HEK293 (cell line): ENCODE data around the gene ARHGAP26.

Experiments used
- PRDM2 ChIP-seq: fragments of 450-650 bp; formaldehyde crosslinking; IDR thresholded peaks from 2 replicates; pipeline ENCODE4 v1.5.1; 2016; ENCODE audit warnings: missing biosample characterization, missing genetic modification characterization, borderline replicate concordance
- SP3 ChIP-seq: fragments of 450-650 bp; formaldehyde crosslinking; IDR thresholded peaks from 2 replicates; pipeline ENCODE4 v1.5.1; 2016; ENCODE audit warnings: missing biosample characterization, missing genetic modification characterization
- YY1 ChIP-seq: fragments of 450-650 bp; formaldehyde crosslinking; IDR thresholded peaks from 2 replicates; pipeline ENCODE4 v1.5.1; 2018; ENCODE audit warnings: missing biosample characterization, missing genetic modification characterization
- ZFP3 ChIP-seq: fragments of 450-650 bp; formaldehyde crosslinking; IDR thresholded peaks from 2 replicates; pipeline ENCODE4 v1.5.1; 2016; ENCODE audit warnings: low read depth, missing biosample characterization, missing genetic modification characterization
- ZIC2 ChIP-seq: fragments of 450-650 bp; formaldehyde crosslinking; IDR thresholded peaks from 2 replicates; pipeline ENCODE4 v1.5.1; 2016; ENCODE audit warnings: missing biosample characterization, missing genetic modification characterization
- ZNF184 ChIP-seq: fragments of 450-650 bp; IDR thresholded peaks from 2 replicates; pipeline ENCODE4 v1.5.1; 2018; ENCODE audit warnings: missing biosample characterization, mild to moderate bottlenecking, missing genetic modification characterization
- ZNF341 ChIP-seq: fragments of 450-650 bp; formaldehyde crosslinking; IDR thresholded peaks from 2 replicates; pipeline ENCODE4; 2016; ENCODE audit warnings: low read depth, missing biosample characterization, missing genetic modification characterization
- ZNF707 ChIP-seq: fragments of 450-650 bp; formaldehyde crosslinking; IDR thresholded peaks from 2 replicates; pipeline ENCODE4 v1.5.1; 2016; ENCODE audit warnings: missing biosample characterization, missing genetic modification characterization
- ZNF830 ChIP-seq: fragments of 450-650 bp; IDR thresholded peaks from 2 replicates; pipeline ENCODE4 v1.5.0; 2018; ENCODE audit warnings: missing biosample characterization, missing genetic modification characterization, low read depth, mild to moderate bottlenecking, moderate library complexity
- ZNF837 ChIP-seq: fragments of 450-650 bp; formaldehyde crosslinking; IDR thresholded peaks from 2 replicates; pipeline ENCODE4 v1.5.1; 2016; ENCODE audit warnings: missing biosample characterization, missing genetic modification characterization
- TF ChIP-seq, protein P1 (sequence below): fragments of 450-650 bp; formaldehyde crosslinking; IDR thresholded peaks from 2 replicates; pipeline ENCODE4 v1.5.1; 2016; ENCODE audit warnings: missing biosample characterization, missing genetic modification characterization
- TF ChIP-seq, protein P2 (sequence below): fragments of 450-650 bp; formaldehyde crosslinking; IDR thresholded peaks from 2 replicates; pipeline ENCODE4 v1.5.1; 2016; ENCODE audit warnings: missing biosample characterization, missing genetic modification characterization
- TF ChIP-seq, protein P3 (sequence below): fragments of 450-650 bp; formaldehyde crosslinking; IDR thresholded peaks from 2 replicates; pipeline ENCODE4 v1.5.1; 2016; ENCODE audit warnings: missing biosample characterization, missing genetic modification characterization

- no peak for TF ChIP-seq ZIC2 (tag by site-specific recombination)
- TF ChIP-seq YY1 (tag by site-specific recombination), result no peak
- TF ChIP-seq, protein P1, sequence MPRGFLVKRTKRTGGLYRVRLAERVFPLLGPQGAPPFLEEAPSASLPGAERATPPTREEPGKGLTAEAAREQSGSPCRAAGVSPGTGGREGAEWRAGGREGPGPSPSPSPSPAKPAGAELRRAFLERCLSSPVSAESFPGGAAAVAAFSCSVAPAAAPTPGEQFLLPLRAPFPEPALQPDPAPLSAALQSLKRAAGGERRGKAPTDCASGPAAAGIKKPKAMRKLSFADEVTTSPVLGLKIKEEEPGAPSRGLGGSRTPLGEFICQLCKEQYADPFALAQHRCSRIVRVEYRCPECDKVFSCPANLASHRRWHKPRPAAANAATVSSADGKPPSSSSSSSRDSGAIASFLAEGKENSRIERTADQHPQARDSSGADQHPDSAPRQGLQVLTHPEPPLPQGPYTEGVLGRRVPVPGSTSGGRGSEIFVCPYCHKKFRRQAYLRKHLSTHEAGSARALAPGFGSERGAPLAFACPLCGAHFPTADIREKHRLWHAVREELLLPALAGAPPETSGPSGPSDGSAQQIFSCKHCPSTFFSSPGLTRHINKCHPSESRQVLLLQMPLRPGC, result no peak
- no peak for TF ChIP-seq ZNF184 (tag by site-specific recombination)
- TF ChIP-seq ZNF837 (tag by site-specific recombination), result no peak
- TF ChIP-seq, protein P2, sequence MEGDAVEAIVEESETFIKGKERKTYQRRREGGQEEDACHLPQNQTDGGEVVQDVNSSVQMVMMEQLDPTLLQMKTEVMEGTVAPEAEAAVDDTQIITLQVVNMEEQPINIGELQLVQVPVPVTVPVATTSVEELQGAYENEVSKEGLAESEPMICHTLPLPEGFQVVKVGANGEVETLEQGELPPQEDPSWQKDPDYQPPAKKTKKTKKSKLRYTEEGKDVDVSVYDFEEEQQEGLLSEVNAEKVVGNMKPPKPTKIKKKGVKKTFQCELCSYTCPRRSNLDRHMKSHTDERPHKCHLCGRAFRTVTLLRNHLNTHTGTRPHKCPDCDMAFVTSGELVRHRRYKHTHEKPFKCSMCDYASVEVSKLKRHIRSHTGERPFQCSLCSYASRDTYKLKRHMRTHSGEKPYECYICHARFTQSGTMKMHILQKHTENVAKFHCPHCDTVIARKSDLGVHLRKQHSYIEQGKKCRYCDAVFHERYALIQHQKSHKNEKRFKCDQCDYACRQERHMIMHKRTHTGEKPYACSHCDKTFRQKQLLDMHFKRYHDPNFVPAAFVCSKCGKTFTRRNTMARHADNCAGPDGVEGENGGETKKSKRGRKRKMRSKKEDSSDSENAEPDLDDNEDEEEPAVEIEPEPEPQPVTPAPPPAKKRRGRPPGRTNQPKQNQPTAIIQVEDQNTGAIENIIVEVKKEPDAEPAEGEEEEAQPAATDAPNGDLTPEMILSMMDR (tag by site-specific recombination), result no peak
- TF ChIP-seq ZNF830 (tag by site-specific recombination), result no peak
- no peak for TF ChIP-seq PRDM2 (tag by site-specific recombination)
- no peak for TF ChIP-seq ZNF707 (tag by site-specific recombination)
- TF ChIP-seq, protein P3, sequence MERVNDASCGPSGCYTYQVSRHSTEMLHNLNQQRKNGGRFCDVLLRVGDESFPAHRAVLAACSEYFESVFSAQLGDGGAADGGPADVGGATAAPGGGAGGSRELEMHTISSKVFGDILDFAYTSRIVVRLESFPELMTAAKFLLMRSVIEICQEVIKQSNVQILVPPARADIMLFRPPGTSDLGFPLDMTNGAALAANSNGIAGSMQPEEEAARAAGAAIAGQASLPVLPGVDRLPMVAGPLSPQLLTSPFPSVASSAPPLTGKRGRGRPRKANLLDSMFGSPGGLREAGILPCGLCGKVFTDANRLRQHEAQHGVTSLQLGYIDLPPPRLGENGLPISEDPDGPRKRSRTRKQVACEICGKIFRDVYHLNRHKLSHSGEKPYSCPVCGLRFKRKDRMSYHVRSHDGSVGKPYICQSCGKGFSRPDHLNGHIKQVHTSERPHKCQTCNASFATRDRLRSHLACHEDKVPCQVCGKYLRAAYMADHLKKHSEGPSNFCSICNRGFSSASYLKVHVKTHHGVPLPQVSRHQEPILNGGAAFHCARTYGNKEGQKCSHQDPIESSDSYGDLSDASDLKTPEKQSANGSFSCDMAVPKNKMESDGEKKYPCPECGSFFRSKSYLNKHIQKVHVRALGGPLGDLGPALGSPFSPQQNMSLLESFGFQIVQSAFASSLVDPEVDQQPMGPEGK (tag by site-specific recombination), result no peak
- no peak for TF ChIP-seq SP3 (tag by site-specific recombination)
- TF ChIP-seq ZFP3 (tag by site-specific recombination), result no peak
- TF ChIP-seq ZNF341 (tag by site-specific recombination), result no peak
Observed at GRCh38 chr5:142779163-142779840, 9.1 kb downstream of the ARHGAP26 start.
